Neutrophil (primary cell): ENCODE results near the gene WNK4.
A peak's percentile ranks its signal among the peaks of the same experiment; 100 is the strongest.

Experiments
- H3K27ac ChIP-seq: fragments of 200-600 bp; sonication (generic); 2 replicates; pipeline ENCODE4 v1.5.1; 2016; ENCODE audit warnings: mild to moderate bottlenecking, moderate library complexity
- H3K27me3 ChIP-seq: fragments of 200-600 bp; sonication (generic); 2 replicates; pipeline ENCODE4 v1.6.0; 2016; ENCODE audit warnings: mild to moderate bottlenecking
- H3K36me3 ChIP-seq: fragments of 200-600 bp; sonication (generic); 2 replicates; pipeline ENCODE4 v1.5.1; 2017
- H3K4me1 ChIP-seq, 2 experiments: fragments of 200-600 bp in 1 of 2; sonication (generic) in 1 of 2; 1 replicate in 1 of 2; 2 replicates in 1 of 2; pipeline versions ENCODE4 v1.5.1 to v1.6.1; 2013 to 2016; ENCODE audit warnings: low read depth in 1 of 2, low read length in 1 of 2, mild to moderate bottlenecking in 1 of 2, moderate library complexity in 1 of 2; ENCODE audit not compliant: control insufficient read depth in 1 of 2, insufficient read depth in 1 of 2
- H3K4me3 ChIP-seq, 2 experiments: fragments of 200-600 bp in 1 of 2; sonication (generic) in 1 of 2; 1 replicate in 1 of 2; 2 replicates in 1 of 2; pipeline ENCODE4 v1.5.1; 2013 to 2016; ENCODE audit warnings: low read depth in 1 of 2, low read length in 1 of 2, mild to moderate bottlenecking in 1 of 2, moderate library complexity in 1 of 2
- H3K9me3 ChIP-seq: fragments of 200-600 bp; sonication (generic); 2 replicates; pipeline ENCODE4 v1.5.1; 2016
- TF ChIP-seq, protein P1 (sequence below): fragments of 200-600 bp; sonication (generic); IDR thresholded peaks from 2 replicates; pipeline ENCODE4 v1.5.1; 2016; ENCODE audit warnings: antibody characterized with exemption

WNK4 gene

DNA sequence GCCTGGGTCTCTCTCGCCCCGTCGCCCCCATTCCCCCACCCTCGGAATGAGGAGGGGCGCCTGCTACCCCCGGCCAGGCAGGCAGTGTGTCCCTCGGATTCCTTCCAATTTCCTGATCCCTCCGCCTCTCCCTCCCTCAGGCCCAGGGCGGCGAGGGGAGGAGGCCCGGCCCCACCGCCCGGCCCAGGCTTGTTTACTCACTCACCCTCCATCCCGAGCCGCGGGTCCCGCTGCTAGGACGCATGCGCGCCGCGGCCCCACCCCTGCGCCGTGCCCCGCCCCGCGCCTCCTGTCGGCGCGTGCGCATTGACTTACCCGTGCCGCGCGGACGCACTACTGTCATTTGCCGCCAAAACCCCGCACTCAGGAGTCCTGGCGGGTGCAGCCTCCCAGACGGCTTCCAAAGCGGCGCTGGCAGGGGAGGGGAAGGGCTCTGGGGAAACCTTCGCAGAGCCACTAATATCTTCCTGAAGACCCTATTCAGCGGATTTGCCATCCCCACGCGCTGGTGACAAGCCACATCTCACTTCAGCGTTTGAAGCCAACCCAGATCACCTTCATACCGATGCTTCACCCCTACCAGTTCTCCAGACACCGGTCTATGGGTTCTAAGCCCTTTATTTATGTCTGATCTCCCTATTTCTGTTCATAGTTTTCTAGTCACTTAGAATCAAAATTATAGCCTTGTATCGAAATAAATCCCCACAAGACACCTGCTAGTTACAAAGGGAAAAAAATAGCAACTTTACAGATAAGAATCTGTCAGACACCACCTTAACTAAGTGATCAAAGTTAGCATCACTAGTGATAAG lies 35.4 kb upstream of the WNK4 start, which contains the start of gene EZH1:
EZH1 (minus strand) TSS at position 235 of the 812 bp plus-strand sequence. CDS start 16,099 bp downstream, outside the sequence.
- peaks cover 46% of the 10 kb centered on the region for H3K27me3 ChIP-seq
- H3K4me1 ChIP-seq: peaks cover 14 to 15% of the 10 kb centered on the region in 2 experiments
- H3K4me3 ChIP-seq: peak within 1 kb of the TSS; percentile 85 to 96
- H3K27ac ChIP-seq: peak within 1 kb of the TSS; percentile 87
- H3K9me3 ChIP-seq: no peaks in the 10 kb centered on the region
- peaks cover 3% of the 10 kb centered on the region for H3K36me3 ChIP-seq
- TF ChIP-seq, protein P1, sequence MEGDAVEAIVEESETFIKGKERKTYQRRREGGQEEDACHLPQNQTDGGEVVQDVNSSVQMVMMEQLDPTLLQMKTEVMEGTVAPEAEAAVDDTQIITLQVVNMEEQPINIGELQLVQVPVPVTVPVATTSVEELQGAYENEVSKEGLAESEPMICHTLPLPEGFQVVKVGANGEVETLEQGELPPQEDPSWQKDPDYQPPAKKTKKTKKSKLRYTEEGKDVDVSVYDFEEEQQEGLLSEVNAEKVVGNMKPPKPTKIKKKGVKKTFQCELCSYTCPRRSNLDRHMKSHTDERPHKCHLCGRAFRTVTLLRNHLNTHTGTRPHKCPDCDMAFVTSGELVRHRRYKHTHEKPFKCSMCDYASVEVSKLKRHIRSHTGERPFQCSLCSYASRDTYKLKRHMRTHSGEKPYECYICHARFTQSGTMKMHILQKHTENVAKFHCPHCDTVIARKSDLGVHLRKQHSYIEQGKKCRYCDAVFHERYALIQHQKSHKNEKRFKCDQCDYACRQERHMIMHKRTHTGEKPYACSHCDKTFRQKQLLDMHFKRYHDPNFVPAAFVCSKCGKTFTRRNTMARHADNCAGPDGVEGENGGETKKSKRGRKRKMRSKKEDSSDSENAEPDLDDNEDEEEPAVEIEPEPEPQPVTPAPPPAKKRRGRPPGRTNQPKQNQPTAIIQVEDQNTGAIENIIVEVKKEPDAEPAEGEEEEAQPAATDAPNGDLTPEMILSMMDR: peak; percentile 53

DNA sequence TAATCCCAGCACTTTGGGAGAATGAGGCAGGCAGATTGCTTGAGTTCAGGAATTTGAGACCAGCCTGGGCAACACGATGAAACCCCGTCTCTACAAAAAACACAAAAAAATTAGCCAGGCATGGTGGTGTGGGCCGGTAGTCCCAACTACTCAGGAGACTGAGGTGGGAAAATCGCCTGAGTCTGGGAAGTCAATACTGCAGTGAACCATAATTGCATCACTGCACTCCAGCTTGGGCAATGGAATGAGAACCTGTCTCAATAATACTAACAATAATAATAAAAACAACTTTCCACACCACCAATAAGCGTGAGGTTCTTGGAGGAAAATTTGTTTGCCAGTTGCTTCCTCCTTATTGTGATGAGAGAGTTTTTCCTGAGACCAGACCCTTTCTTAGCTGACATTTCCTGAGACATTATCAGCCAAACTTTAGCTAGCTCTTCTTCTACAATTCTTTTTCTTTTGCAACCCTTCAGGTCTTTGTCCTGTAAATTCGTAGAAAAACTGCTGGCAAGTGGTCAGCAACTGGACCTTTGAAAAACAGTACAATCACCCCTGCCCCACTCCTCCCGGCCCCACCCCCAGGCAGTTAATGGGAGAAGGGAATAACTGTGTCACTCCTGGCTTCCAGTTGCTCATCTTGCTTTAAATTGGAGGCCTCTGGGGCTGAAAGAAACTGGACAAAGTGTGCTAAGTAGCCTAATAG lies 32.1 kb upstream of the WNK4 start:
- Histone ChIP-seq H3K36me3 (no peaks in the 10 kb centered on the region), H3K27me3 (peaks cover 79% of the 10 kb centered on the region), H3K27ac (no peak overlapping the region), H3K9me3 (no peaks in the 10 kb centered on the region), H3K4me1 (peaks cover 14% of the 10 kb centered on the region in 2 experiments), H3K4me3 (no peak overlapping the region)
- TF ChIP-seq, protein P1: no peak

DNA sequence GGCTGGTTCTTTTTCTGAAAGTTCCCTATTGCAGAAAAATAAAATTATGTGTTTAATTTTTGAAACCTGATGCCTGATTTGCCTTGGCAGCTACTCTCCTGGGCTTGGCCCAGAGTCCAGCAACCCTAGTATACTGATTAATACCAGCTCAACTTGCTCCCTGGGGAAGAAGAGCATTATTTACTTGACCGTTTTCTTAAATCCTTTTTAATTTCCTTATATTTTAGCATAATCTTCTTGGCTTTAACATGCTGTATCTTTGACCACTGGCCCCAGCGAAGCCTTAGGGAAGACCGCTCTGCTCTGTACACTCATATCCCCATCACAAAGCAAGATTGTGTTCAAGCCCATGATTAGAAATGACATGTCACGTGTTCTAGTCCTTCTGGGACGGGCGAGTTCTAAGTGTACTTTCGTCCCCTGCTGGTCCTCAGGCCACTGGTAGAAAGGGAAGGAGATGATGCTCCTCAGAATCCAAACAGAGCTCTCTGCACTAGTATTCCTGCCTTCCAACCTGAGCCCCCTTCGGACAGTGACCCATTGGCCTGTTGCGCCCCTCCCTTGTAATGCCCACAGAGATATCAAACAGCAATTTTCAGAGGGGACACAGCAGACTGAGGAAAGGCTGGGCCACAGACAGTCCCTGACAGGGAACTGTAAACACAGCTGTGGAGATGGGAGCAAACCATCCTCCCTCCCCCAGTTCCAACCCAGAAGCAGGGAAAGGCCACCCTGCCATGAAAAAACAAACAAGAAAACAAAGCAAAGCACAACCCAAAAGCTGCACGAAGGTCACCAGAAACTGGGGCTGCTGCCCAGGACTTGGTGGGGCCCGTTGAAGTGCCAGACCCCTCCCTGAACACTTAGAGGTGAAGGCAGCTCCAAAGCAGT lies 31.3 kb upstream of the WNK4 start:
- TF ChIP-seq, protein P1: no peak
- H3K4me3 ChIP-seq: no peak overlapping the region
- no peaks in the 10 kb centered on the region for H3K9me3 ChIP-seq
- H3K27me3 ChIP-seq: peaks cover 87% of the 10 kb centered on the region
- H3K4me1 ChIP-seq: peaks cover 6 to 8% of the 10 kb centered on the region in 2 experiments
- H3K36me3 ChIP-seq: no peaks in the 10 kb centered on the region
- H3K27ac ChIP-seq: no peak overlapping the region

DNA sequence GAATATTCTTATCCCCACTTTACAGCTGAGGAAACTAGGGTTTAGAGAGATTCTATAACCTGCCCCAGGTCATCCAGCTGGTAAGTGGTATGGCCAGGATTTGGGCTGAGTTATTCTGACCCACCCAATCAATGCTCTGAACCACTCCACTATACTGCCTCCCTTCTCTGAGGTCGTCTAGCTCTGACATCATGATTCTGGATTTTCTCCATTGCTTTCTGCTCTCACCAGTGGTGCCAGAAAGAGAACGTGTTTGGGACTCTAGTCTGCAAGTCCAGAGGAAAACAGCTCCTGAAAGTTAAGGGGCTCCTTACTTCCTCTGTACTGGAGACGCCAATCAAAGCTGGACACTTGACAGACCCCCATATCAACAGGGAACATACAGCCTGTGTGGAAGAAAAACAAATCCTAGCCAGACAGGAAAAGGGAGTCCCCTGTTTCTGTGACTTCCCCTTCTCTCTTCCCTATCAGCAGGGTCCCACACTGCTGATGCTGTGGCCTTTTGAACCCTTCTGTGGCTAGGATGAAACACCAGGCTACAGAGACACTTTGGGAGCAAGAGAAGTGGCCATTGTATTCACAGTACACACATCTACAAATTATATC lies 29.6 kb upstream of the WNK4 start:
- Histone ChIP-seq H3K4me1 (no peaks in the 10 kb centered on the region), H3K4me3 (no peak overlapping the region), H3K36me3 (no peaks in the 10 kb centered on the region), H3K27ac (no peak overlapping the region), H3K9me3 (no peaks in the 10 kb centered on the region), H3K27me3 (peaks cover 99% of the 10 kb centered on the region)
- TF ChIP-seq, protein P1: no peak

DNA sequence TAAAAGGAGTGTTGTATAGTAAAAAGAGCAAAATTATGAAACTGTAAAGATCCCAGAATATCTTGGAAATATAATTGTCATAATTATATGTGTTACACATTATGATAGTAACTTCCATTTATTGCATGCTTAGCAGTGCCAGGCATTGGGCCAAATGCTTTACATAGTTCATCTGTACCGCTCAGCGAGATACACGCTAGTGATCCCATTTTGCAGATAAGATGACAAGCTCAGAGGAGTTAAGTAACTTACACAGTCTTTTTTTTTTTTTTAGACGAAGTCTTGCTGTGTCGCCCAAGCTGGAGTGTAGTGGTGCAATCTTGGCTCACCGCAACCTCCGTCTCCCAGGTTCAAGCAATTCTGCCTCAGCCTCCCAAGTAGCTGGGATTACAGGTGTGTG lies 28.8 kb upstream of the WNK4 start:
- Histone ChIP-seq H3K27me3 (peaks cover 99% of the 10 kb centered on the region), H3K9me3 (no peaks in the 10 kb centered on the region), H3K4me1 (no peaks in the 10 kb centered on the region), H3K27ac (no peak overlapping the region), H3K4me3 (no peak overlapping the region), H3K36me3 (no peaks in the 10 kb centered on the region)
- TF ChIP-seq, protein P1: no peak
